Neural cell (in vitro differentiated cells): ENCODE data around the gene PLEKHH3.

ENCODE experiments used
- CTCF ChIP-seq: fragments of 450-650 bp; IDR thresholded peaks from 2 replicates; pipeline ENCODE4 v1.5.1; 2014; ENCODE audit warnings: antibody characterized with exemption, mild to moderate bottlenecking, moderate library complexity; ENCODE audit not compliant: poor library complexity, severe bottlenecking
- EP300 ChIP-seq: fragments of 450-650 bp; conservative IDR thresholded peaks from 2 replicates; pipeline ENCODE4 v1.6.1; 2014; ENCODE audit warnings: antibody characterized with exemption, mild to moderate bottlenecking, moderate library complexity; ENCODE audit not compliant: poor library complexity, severe bottlenecking
- EZH2 ChIP-seq: fragments of 200-600, 300-800 bp; shearing (Covaris generic), sonication (generic); IDR thresholded peaks from 2 replicates; pipeline ENCODE4 v1.6.1; 2014; ENCODE audit warnings: antibody characterized with exemption, low read length, borderline replicate concordance, mild to moderate bottlenecking; ENCODE audit not compliant: insufficient read depth, poor library complexity, severe bottlenecking
- POLR2AphosphoS5 ChIP-seq: IDR thresholded peaks from 2 replicates; pipeline ENCODE4 v1.6.1; 2012
- RAD21 ChIP-seq: fragments of 450-650 bp; conservative IDR thresholded peaks from 2 replicates; pipeline ENCODE4 v1.6.1; 2014; ENCODE audit warnings: antibody characterized with exemption, mild to moderate bottlenecking, moderate library complexity
- REST ChIP-seq: IDR thresholded peaks from 2 replicates; pipeline ENCODE4 v1.6.1; 2012; ENCODE audit warnings: borderline replicate concordance
- SMC3 ChIP-seq: fragments of 450-650 bp; conservative IDR thresholded peaks from 2 replicates; pipeline ENCODE4 v1.6.1; 2014; ENCODE audit warnings: antibody characterized with exemption, mild to moderate bottlenecking, moderate library complexity; ENCODE audit not compliant: poor library complexity
- TAF1 ChIP-seq: IDR thresholded peaks from 2 replicates; pipeline ENCODE4 v1.6.1; 2012; ENCODE audit warnings: low read depth

GRCh38 chr17:42629411-42630009, 47.3 kb downstream of the PLEKHH3 start:
- no peak for TF ChIP-seq CTCF
- no peak for TF ChIP-seq POLR2AphosphoS5
- no peak for TF ChIP-seq EP300
- TF ChIP-seq TAF1 = no peak
- no peak for TF ChIP-seq REST
- no peak for TF ChIP-seq EZH2
- no peak for TF ChIP-seq SMC3
- TF ChIP-seq RAD21 = no peak
